GM12878 (cell line): ENCODE data around the gene CDH4. TPM values are rescaled to one million over a fixed set of nuclear protein-coding genes. Genes with fewer than 3 reads are reported as not detected.

Source experiments
- ATAC-seq: fragments of 200-7000 bp; cut with Tn5 transposase; 3 replicates; pipeline ENCODE4 v1.9.1; 2020; ENCODE audit warnings: mild to moderate bottlenecking, moderate library complexity
- BruUV-seq: library from RNA; stranded (reverse); fragments of 400-500 nt; replicated peaks from 2 replicates; lab custom pipeline; 2021; lab: Mats Ljungman, UMichigan
- CTCF ChIA-PET: fragments of 300-600 bp; sonication (Branson Sonifier 250); formaldehyde crosslinking; extraction: SDS; loops from one replicate; lab custom pipeline; 2021; ENCODE audit warnings: inconsistent platforms; lab: Yijun Ruan, JAX
- POLR2A ChIA-PET: fragments of 350-600 bp; formaldehyde crosslinking; extraction: SDS; loops from one replicate; lab custom pipeline; 2021; ENCODE audit warnings: inconsistent platforms; lab: Charles Lee
- RAD21 ChIA-PET: fragments of 300-600 bp; sonication (Branson Sonifier 250); formaldehyde crosslinking; loops from one replicate; lab custom pipeline; 2023; ENCODE audit warnings: antibody characterized with exemption; ENCODE audit not compliant: unreplicated experiment; lab: Charles Lee
- SMC1A ChIA-PET: fragments of 300-600 bp; sonication (Branson Sonifier 250); formaldehyde crosslinking; loops from one replicate; lab custom pipeline; 2023; ENCODE audit not compliant: unreplicated experiment, uncharacterized antibody; lab: Charles Lee
- DNase-seq: peaks from one replicate; pipeline ENCODE4 v3.0.0-alpha.2; 2011; ENCODE audit warnings: low read depth, low spot score
- FAIRE-seq: peaks from 3 replicates; lab custom pipeline; 2011; peaks lifted over from hg19 to GRCh38; lab: Jason Lieb, UNC
- H2AFZ ChIP-seq: 2 replicates; pipeline ENCODE4 v1.6.0; 2011; ENCODE audit warnings: low read depth, low read length, control low read depth; ENCODE audit not compliant: control insufficient read depth
- H3K27ac ChIP-seq: 2 replicates; pipeline ENCODE4 v1.5.1; 2011; ENCODE audit warnings: control low read depth; ENCODE audit not compliant: control insufficient read depth, insufficient read depth
- H3K27me3 ChIP-seq, 2 experiments: replicated peaks in 1 of 2; 2 replicates each; pipeline versions ENCODE4 v1.6.0 to v1.6.1; 2011; ENCODE audit warnings: low read length in 1 of 2; ENCODE audit not compliant: control insufficient read depth in 2 of 2, insufficient read depth in 2 of 2
- H3K36me3 ChIP-seq, 2 experiments: 2 replicates each; pipeline ENCODE4 v1.5.1; 2011; ENCODE audit warnings: low read length in 1 of 2; ENCODE audit not compliant: control insufficient read depth in 2 of 2, insufficient read depth in 2 of 2
- H3K4me1 ChIP-seq: 2 replicates; pipeline ENCODE4 v1.6.1; 2011; ENCODE audit warnings: mild to moderate bottlenecking, low read length, moderate library complexity, mixed read lengths; ENCODE audit not compliant: control insufficient read depth, insufficient read depth
- H3K4me2 ChIP-seq: 2 replicates; pipeline ENCODE4 v1.6.0; 2011; ENCODE audit warnings: control low read depth; ENCODE audit not compliant: control insufficient read depth, insufficient read depth
- H3K4me3 ChIP-seq: fragments of 200-600 bp; sonication (generic); 2 replicates; pipeline ENCODE4 v1.5.1; 2016
- H3K79me2 ChIP-seq: 2 replicates; pipeline ENCODE4 v1.6.0; 2011; ENCODE audit warnings: low read length; ENCODE audit not compliant: control insufficient read depth, insufficient read depth
- H3K9ac ChIP-seq: 2 replicates; pipeline ENCODE4 v1.8.0; 2011; ENCODE audit warnings: low read length, control low read depth, mixed read lengths; ENCODE audit not compliant: control insufficient read depth, insufficient read depth
- H3K9me3 ChIP-seq: replicated peaks from 3 replicates; pipeline ENCODE4 v1.5.1; 2011; ENCODE audit warnings: mild to moderate bottlenecking, low read length; ENCODE audit not compliant: control insufficient read depth, insufficient read depth
- H4K20me1 ChIP-seq: 2 replicates; pipeline ENCODE4 v1.6.0; 2011; ENCODE audit not compliant: control insufficient read depth, insufficient read depth
- BCL11A ChIP-seq: IDR thresholded peaks from 2 replicates; pipeline ENCODE4 v1.6.1; 2011; ENCODE audit warnings: low read depth, low read length
- EP300 ChIP-seq, 2 experiments: fragments of 150-350 bp in 1 of 2; IDR thresholded peaks; 2 replicates each; pipeline ENCODE4 v1.6.1; 2011 to 2012; ENCODE audit warnings: low read depth in 2 of 2, low read length in 2 of 2, borderline replicate concordance in 1 of 2, improper control_type of control experiment in 1 of 2, inconsistent platforms in 1 of 2; ENCODE audit not compliant: control insufficient read depth in 1 of 2
- LARP7 ChIP-seq: fragments of 450-650 bp; IDR thresholded peaks from 2 replicates; pipeline ENCODE4 v1.6.1; 2017; ENCODE audit warnings: mild to moderate bottlenecking
- NKRF ChIP-seq: fragments of 450-650 bp; conservative IDR thresholded peaks from 2 replicates; pipeline ENCODE4 v1.6.1; 2017; ENCODE audit warnings: mild to moderate bottlenecking, moderate library complexity
- PML ChIP-seq: IDR thresholded peaks from 2 replicates; pipeline ENCODE4 v1.6.1; 2012; ENCODE audit warnings: low read length, inconsistent platforms
- RB1 ChIP-seq: fragments of 450-650 bp; formaldehyde crosslinking; IDR thresholded peaks from 2 replicates; pipeline ENCODE4 v1.6.1; 2017; ENCODE audit warnings: mild to moderate bottlenecking, borderline replicate concordance
- WGBS: methylation state at CpG from one replicate; pipeline ENCODE4 v1.1.6; 2016; ENCODE audit warnings: low lambda C conversion rate; ENCODE audit not compliant: insufficient replicate concordance, insufficient coverage; ENCODE audit errors: missing lambda C conversion rate; 5-methylcytosine and 5-hydroxymethylcytosine counted together
- in situ Hi-C: fragments of 300-500 bp; cut with MboI; formaldehyde crosslinking; loops from 9 replicates; pipeline ENCODE4 v1.14.3; 2018; ENCODE audit warnings: mixed read lengths
- intact Hi-C: fragments of 100-400 bp; cut with micrococcal nuclease; formaldehyde crosslinking; loops from one replicate; pipeline ENCODE4 v1.14.2; 2022; ENCODE audit not compliant: unreplicated experiment
- polyA plus RNA-seq, 11 experiments: library from polyadenylated mRNA; depleted of rRNA in 4 of 11; unstranded in 6 of 11; stranded (reverse) in 5 of 11; fragments of >200 nt; fragmentation: Nextera tagmentation in 4 of 11; fragmentation: Illumina TruSeq in 1 of 11; extraction: Ambion mirVana in 4 of 11; extraction: Trizol in 1 of 11; gene quantifications; 1 replicate in 1 of 11; 2 replicates in 10 of 11; pipeline versions ENCODE4 v1.2.1 to v1.2.3, GENCODE V29; 2011 to 2016; ENCODE audit warnings: inconsistent platforms in 2 of 11, missing spikeins in 2 of 11, low read depth in 1 of 11
- total RNA-seq, 4 experiments: library from RNA; depleted of rRNA in 3 of 4; stranded (reverse); fragments of >200 nt in 3 of 4; fragmentation: Illumina TruSeq in 1 of 4; extraction: Trizol in 1 of 4; gene quantifications; 2 replicates each; pipeline versions ENCODE4 v1.2.1 to v1.2.3, GENCODE V29; 2013 to 2021
- TF ChIP-seq, protein P1 (sequence below): fragments of 150-350 bp; IDR thresholded peaks from 2 replicates; pipeline ENCODE4 v1.6.1; 2016; ENCODE audit warnings: low read depth, low read length
- TF ChIP-seq, protein P2 (sequence below): fragments of 450-650 bp; IDR thresholded peaks from 2 replicates; pipeline ENCODE4 v1.6.1; 2017; ENCODE audit warnings: mild to moderate bottlenecking

CDH4 gene
- total and polyA plus RNA-seq, 10 of the 15 experiments (the other 5 are each of a cell fraction or from before 2014, with no cell fraction given), result not detected

- ChIA-PET SMC1A (no interaction called here), POLR2A (no interaction called here)
- WGBS, result 54% methylated on average over 6 of the region's 6 CpGs
Observed at GRCh38 chr20:61919239-61919638, 667.2 kb downstream of the CDH4 start.

GRCh38 chr20:61919675-61920365, 667.8 kb downstream of the CDH4 start:
- Histone ChIP-seq H3K9ac (no peak overlapping the region), H3K9me3 (no peaks in the 10 kb centered on the region; the same call in 1 of the 3 replicates), H3K79me2 (no peaks in the 10 kb centered on the region), H3K4me1 (no peaks in the 10 kb centered on the region), H3K27me3 (no peaks in the 10 kb centered on the region; a peak in 1 of 4 replicates), H3K27ac (no peak overlapping the region), H3K4me3 (no peak overlapping the region), H3K36me3 (no peaks in the 10 kb centered on the region), H2AFZ (no peak overlapping the region), H3K4me2 (no peak overlapping the region), H4K20me1 (no peaks in the 10 kb centered on the region)
- in situ Hi-C loops (loop anchor here (5.0 kb wide), 1 partner anchor 47 kb away; no protein-coding TSS in a partner anchor), intact Hi-C loops (no loop called here)
- FAIRE-seq (peak; percentile 93), ATAC-seq (no peak), DNase-seq (no peak)
- POLR2A ChIA-PET, result interaction anchor here (0.5 kb wide), 1 partner anchor 1020 kb away, joined by 4 read pairs; no protein-coding TSS in a partner anchor
- 79% methylated on average over 42 of the region's 42 CpGs for WGBS
- BruUV-seq, result no TSS peak
- SMC1A ChIA-PET, result no interaction called here
- RAD21 ChIA-PET, result no interaction called here
- CTCF ChIA-PET, result no interaction called here
- TF ChIP-seq PML, result no peak
- no peak for TF ChIP-seq RB1
- no peak for TF ChIP-seq NKRF
- TF ChIP-seq BCL11A, result no peak
- TF ChIP-seq, protein P1, sequence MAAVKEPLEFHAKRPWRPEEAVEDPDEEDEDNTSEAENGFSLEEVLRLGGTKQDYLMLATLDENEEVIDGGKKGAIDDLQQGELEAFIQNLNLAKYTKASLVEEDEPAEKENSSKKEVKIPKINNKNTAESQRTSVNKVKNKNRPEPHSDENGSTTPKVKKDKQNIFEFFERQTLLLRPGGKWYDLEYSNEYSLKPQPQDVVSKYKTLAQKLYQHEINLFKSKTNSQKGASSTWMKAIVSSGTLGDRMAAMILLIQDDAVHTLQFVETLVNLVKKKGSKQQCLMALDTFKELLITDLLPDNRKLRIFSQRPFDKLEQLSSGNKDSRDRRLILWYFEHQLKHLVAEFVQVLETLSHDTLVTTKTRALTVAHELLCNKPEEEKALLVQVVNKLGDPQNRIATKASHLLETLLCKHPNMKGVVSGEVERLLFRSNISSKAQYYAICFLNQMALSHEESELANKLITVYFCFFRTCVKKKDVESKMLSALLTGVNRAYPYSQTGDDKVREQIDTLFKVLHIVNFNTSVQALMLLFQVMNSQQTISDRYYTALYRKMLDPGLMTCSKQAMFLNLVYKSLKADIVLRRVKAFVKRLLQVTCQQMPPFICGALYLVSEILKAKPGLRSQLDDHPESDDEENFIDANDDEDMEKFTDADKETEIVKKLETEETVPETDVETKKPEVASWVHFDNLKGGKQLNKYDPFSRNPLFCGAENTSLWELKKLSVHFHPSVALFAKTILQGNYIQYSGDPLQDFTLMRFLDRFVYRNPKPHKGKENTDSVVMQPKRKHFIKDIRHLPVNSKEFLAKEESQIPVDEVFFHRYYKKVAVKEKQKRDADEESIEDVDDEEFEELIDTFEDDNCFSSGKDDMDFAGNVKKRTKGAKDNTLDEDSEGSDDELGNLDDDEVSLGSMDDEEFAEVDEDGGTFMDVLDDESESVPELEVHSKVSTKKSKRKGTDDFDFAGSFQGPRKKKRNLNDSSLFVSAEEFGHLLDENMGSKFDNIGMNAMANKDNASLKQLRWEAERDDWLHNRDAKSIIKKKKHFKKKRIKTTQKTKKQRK, result no peak

More at GRCh38 chr20:61919239-61919638, 667.2 kb downstream of the CDH4 start:
- no peak overlapping the region for H3K4me3 ChIP-seq
- H3K4me2 ChIP-seq, result no peak overlapping the region
- FAIRE-seq (no peak), ATAC-seq (no peak), DNase-seq (no peak)
- in situ Hi-C loops (loop anchor here (5.0 kb wide), 1 partner anchor 48 kb away; no protein-coding TSS in a partner anchor), intact Hi-C loops (no loop called here)
- H2AFZ ChIP-seq, result no peak overlapping the region
- TF ChIP-seq LARP7, result no peak
- TF ChIP-seq, protein P2, sequence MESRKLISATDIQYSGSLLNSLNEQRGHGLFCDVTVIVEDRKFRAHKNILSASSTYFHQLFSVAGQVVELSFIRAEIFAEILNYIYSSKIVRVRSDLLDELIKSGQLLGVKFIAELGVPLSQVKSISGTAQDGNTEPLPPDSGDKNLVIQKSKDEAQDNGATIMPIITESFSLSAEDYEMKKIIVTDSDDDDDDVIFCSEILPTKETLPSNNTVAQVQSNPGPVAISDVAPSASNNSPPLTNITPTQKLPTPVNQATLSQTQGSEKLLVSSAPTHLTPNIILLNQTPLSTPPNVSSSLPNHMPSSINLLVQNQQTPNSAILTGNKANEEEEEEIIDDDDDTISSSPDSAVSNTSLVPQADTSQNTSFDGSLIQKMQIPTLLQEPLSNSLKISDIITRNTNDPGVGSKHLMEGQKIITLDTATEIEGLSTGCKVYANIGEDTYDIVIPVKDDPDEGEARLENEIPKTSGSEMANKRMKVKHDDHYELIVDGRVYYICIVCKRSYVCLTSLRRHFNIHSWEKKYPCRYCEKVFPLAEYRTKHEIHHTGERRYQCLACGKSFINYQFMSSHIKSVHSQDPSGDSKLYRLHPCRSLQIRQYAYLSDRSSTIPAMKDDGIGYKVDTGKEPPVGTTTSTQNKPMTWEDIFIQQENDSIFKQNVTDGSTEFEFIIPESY, result no peak
- TF ChIP-seq EP300 (IDR thresholded peaks at IDR 0.05; ENCODE audit: borderline replicate concordance in 1 of 2, control insufficient read depth in 1 of 2, low read depth in 2 of 2, low read length in 2 of 2), result no peak
- no peaks in the 10 kb centered on the region; a peak in 1 of 4 replicates for H3K27me3 ChIP-seq
- ChIA-PET CTCF (no interaction called here), RAD21 (no interaction called here)
- no peaks in the 10 kb centered on the region for H3K79me2 ChIP-seq
- no peaks in the 10 kb centered on the region for H3K36me3 ChIP-seq
- no TSS peak for BruUV-seq
- H3K9me3 ChIP-seq, result no peaks in the 10 kb centered on the region; the same call in 1 of the 3 replicates
- H3K27ac ChIP-seq, result no peak overlapping the region
- H4K20me1 ChIP-seq, result no peaks in the 10 kb centered on the region
- no peak overlapping the region for H3K9ac ChIP-seq
- H3K4me1 ChIP-seq, result peaks cover 3% of the 10 kb centered on the region
